Neuron (in vitro differentiated cells): ENCODE measurements around the gene ADO.

Source experiments
- H2AFZ ChIP-seq: one replicate; pipeline ENCODE4 v1.6.1; 2013; ENCODE audit warnings: low read depth, mild to moderate bottlenecking, inconsistent platforms, low read length, moderate library complexity
- H3K27me3 ChIP-seq: one replicate; pipeline ENCODE4 v1.6.1; 2013; ENCODE audit warnings: low read length; ENCODE audit not compliant: insufficient read depth
- H3K36me3 ChIP-seq: one replicate; pipeline ENCODE4 v1.6.1; 2013; ENCODE audit warnings: low read length; ENCODE audit not compliant: insufficient read depth
- H3K4me1 ChIP-seq: one replicate; pipeline ENCODE4 v1.6.1; 2013; ENCODE audit warnings: low read length; ENCODE audit not compliant: insufficient read depth
- H3K4me3 ChIP-seq: 2 replicates; pipeline ENCODE4 v1.5.1; 2013; ENCODE audit warnings: mild to moderate bottlenecking, low read length, moderate library complexity
- H3K9me3 ChIP-seq: one replicate; pipeline ENCODE4 v1.6.1; 2013; ENCODE audit warnings: low read length

The ADO gene

GRCh38 chr10:62843600-62843999, 39.1 kb downstream of the ADO start:
- Histone ChIP-seq H2AFZ (no peak overlapping the region), H3K27me3 (no peaks in the 10 kb centered on the region), H3K4me1 (no peaks in the 10 kb centered on the region), H3K4me3 (no peak overlapping the region), H3K36me3 (no peaks in the 10 kb centered on the region), H3K9me3 (no peaks in the 10 kb centered on the region)

- no peaks in the 10 kb centered on the region for H3K27me3 ChIP-seq
- no peaks in the 10 kb centered on the region for H3K9me3 ChIP-seq
- H3K4me3 ChIP-seq: no peak overlapping the region
- H3K4me1 ChIP-seq: no peaks in the 10 kb centered on the region
- no peak overlapping the region for H2AFZ ChIP-seq
- H3K36me3 ChIP-seq: no peaks in the 10 kb centered on the region
These were observed 39.9 kb downstream of the ADO start for GRCh38 chr10:62844280-62845011.

- Histone ChIP-seq H3K9me3 (no peaks in the 10 kb centered on the region), H3K36me3 (no peaks in the 10 kb centered on the region), H3K4me1 (no peaks in the 10 kb centered on the region), H2AFZ (no peak overlapping the region), H3K4me3 (no peak overlapping the region), H3K27me3 (no peaks in the 10 kb centered on the region)
These were observed 42.9 kb downstream of the ADO start for GRCh38 chr10:62847433-62847832.

GRCh38 chr10:62850646-62851045, 46.1 kb downstream of the ADO start:
- H3K9me3 ChIP-seq: no peaks in the 10 kb centered on the region
- no peaks in the 10 kb centered on the region for H3K36me3 ChIP-seq
- no peaks in the 10 kb centered on the region for H3K4me1 ChIP-seq
- no peak overlapping the region for H3K4me3 ChIP-seq
- H3K27me3 ChIP-seq: no peaks in the 10 kb centered on the region
- H2AFZ ChIP-seq: no peak overlapping the region

DNA sequence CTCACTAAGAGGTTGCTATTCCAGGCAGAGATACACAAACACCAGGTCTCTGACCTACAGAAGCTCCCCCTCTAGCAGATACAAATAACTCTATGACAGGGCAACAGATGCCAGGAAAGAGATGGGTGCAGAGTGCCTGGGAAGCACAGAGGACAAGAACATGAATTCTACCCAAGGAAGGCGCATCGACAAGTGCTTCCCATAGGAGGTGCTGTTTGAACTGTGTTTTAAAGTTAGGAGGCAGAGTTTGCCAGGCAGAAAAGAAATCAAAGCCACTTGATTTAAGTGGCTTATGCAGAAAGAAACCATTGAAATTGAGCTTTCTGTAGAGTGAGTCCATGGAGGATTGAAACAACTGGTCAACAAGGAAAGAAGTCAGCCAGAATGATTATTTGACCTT, 46.9 kb downstream of the ADO start:
- no peaks in the 10 kb centered on the region for H3K27me3 ChIP-seq
- no peak overlapping the region for H2AFZ ChIP-seq
- H3K9me3 ChIP-seq: no peaks in the 10 kb centered on the region
- H3K4me1 ChIP-seq: no peaks in the 10 kb centered on the region
- H3K4me3 ChIP-seq: no peak overlapping the region
- no peaks in the 10 kb centered on the region for H3K36me3 ChIP-seq

DNA sequence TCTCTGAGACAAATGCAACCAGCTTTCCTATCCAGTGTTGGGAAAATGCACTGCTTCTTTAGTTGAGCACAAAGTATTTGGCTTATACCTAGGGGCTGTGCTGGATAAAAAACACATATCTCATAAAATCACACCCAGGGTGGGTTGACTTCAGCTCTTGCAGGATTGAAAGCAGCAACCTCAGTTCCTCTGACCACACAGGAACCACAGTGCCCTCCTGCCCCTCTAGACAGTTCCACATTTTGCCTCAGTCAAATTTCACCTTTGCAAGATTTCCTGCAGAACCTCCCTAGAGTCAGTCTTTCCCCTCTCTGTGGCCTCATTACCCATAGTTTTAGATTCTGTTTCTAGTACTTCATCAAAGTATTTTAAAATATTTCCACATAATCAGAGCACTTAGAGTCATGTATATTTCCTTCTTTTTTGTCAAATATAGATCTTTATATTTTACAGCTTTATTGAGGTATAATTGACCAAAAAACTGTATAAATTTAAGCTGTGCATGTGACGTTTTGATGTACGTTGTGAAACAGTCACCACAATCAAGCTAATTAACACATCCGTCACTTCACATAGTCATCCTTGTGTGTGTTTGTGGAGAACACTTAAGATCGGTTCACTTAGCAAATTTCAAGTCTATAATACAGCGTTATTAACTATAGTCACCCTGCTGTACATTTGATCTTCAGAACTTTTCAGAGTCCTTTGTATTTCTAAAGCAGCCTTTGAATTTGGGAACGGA, 48.6 kb downstream of the ADO start:
- Histone ChIP-seq H3K4me3 (no peak overlapping the region), H3K9me3 (no peaks in the 10 kb centered on the region), H3K36me3 (no peaks in the 10 kb centered on the region), H2AFZ (no peak overlapping the region), H3K27me3 (no peaks in the 10 kb centered on the region), H3K4me1 (no peaks in the 10 kb centered on the region)

DNA sequence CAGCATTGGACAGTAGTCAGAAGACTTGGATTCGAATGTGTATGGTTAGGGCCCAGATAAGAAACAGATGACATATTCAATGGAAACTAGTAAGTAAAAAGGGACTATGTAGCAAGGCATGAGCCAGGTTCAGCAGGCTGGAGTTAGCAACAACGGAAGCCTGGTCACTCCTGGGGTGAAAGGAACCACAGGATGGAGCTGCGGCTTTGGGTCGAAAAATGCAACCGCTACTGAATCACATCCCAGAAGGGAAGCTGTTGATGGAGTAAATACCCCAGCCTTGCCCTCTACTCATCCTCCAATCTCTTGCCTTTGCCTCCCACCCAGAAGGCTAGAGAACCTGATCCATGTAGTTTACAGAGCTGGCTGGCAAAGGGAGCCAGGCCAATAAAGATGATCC, 49.2 kb downstream of the ADO start:
- no peaks in the 10 kb centered on the region for H3K4me1 ChIP-seq

DNA sequence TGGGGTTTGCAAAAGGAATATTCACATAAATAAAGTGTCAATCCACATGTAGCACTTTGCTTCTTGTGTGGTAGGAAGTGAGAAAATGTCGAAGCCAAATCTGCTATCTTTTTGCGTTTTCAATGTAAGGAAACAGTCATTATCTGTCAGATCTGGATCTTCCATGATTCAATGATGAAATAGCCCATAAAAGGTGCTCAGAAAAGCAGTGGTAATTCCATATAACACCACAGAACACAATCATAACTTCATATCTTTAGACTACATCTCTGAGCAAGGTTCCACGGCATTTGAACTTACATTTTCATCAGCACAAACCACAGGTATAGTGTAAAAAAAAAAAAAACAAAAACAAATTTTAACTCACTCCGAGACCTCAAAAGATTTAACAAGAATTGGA, 51.5 kb downstream of the ADO start:
- Histone ChIP-seq H3K36me3 (no peaks in the 10 kb centered on the region), H3K4me1 (peaks cover 1% of the 10 kb centered on the region), H2AFZ (no peak overlapping the region), H3K9me3 (no peaks in the 10 kb centered on the region), H3K27me3 (no peaks in the 10 kb centered on the region), H3K4me3 (no peak overlapping the region)

More for the DNA sequence above, 49.2 kb downstream of the ADO start:
- H3K36me3 ChIP-seq: no peaks in the 10 kb centered on the region
- H3K9me3 ChIP-seq: no peaks in the 10 kb centered on the region
- no peak overlapping the region for H3K4me3 ChIP-seq
- H3K27me3 ChIP-seq: no peaks in the 10 kb centered on the region
- H2AFZ ChIP-seq: no peak overlapping the region
